ENCODE measurements around the gene SCN4A. TPM values are rescaled to one million over a fixed set of nuclear protein-coding genes. Genes with fewer than 3 reads are reported as not detected.
"Not testable (repeated sequence)": the region's sequence is repeated elsewhere in the genome, so short reads cannot be mapped to it uniquely, and the experiment has no call there.

SCN4A gene
- total RNA-seq, 4 donors from 2014 or later: 0.21 to 2.4 (median 1.1) TPM

GRCh38 chr17:63914471-63914870 is 58.2 kb downstream of the SCN4A start:
- TF ChIP-seq POLR2A (IDR thresholded peaks at IDR 0.05) (no peak), EP300 (IDR thresholded peaks at IDR 0.05) (no peak)
- TF ChIP-seq, protein P1, sequence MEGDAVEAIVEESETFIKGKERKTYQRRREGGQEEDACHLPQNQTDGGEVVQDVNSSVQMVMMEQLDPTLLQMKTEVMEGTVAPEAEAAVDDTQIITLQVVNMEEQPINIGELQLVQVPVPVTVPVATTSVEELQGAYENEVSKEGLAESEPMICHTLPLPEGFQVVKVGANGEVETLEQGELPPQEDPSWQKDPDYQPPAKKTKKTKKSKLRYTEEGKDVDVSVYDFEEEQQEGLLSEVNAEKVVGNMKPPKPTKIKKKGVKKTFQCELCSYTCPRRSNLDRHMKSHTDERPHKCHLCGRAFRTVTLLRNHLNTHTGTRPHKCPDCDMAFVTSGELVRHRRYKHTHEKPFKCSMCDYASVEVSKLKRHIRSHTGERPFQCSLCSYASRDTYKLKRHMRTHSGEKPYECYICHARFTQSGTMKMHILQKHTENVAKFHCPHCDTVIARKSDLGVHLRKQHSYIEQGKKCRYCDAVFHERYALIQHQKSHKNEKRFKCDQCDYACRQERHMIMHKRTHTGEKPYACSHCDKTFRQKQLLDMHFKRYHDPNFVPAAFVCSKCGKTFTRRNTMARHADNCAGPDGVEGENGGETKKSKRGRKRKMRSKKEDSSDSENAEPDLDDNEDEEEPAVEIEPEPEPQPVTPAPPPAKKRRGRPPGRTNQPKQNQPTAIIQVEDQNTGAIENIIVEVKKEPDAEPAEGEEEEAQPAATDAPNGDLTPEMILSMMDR (IDR thresholded peaks at IDR 0.05): no peak

GRCh38 chr17:63911657-63912100 is 61.0 kb downstream of the SCN4A start:
- 35 to 57% methylated on average over 6 to 8 of the region's 8 CpGs for WGBS, 2 donors
- TF ChIP-seq, protein P1 (IDR thresholded peaks at IDR 0.05): peak; percentile 47 to 96 (median 85)
- TF ChIP-seq POLR2A (IDR thresholded peaks at IDR 0.05): no peak
- no peak for TF ChIP-seq EP300 (IDR thresholded peaks at IDR 0.05)
- DNase-seq (ENCODE audit: low spot score in 2 of 2): peak in 1 of 2 donors; percentile 60
- Histone ChIP-seq H3K27ac (no peak overlapping the region), H3K9me3 (no peaks in the 10 kb centered on the region), H3K4me1 (no peaks in the 10 kb centered on the region), H3K36me3 (no peaks in the 10 kb centered on the region), H3K4me3 (no peak overlapping the region), H3K27me3 (peaks cover 0 to 16% of the 10 kb centered on the region in 2 donors)

More at GRCh38 chr17:63914471-63914870, 58.2 kb downstream of the SCN4A start:
- H3K27ac ChIP-seq: no peak overlapping the region
- H3K4me1 ChIP-seq: peaks cover 0 to 6% (median 0%) of the 10 kb centered on the region in 4 donors
- no peaks in the 10 kb centered on the region for H3K9me3 ChIP-seq
- H3K27me3 ChIP-seq: peaks cover 0 to 21% of the 10 kb centered on the region in 2 donors
- no peak overlapping the region for H3K4me3 ChIP-seq
- H3K36me3 ChIP-seq: no peaks in the 10 kb centered on the region
- DNase-seq (ENCODE audit: low spot score in 2 of 2): no peak
- 93 to 94% methylated on average over 2 to 7 of the region's 7 CpGs for WGBS, 2 donors

DNA sequence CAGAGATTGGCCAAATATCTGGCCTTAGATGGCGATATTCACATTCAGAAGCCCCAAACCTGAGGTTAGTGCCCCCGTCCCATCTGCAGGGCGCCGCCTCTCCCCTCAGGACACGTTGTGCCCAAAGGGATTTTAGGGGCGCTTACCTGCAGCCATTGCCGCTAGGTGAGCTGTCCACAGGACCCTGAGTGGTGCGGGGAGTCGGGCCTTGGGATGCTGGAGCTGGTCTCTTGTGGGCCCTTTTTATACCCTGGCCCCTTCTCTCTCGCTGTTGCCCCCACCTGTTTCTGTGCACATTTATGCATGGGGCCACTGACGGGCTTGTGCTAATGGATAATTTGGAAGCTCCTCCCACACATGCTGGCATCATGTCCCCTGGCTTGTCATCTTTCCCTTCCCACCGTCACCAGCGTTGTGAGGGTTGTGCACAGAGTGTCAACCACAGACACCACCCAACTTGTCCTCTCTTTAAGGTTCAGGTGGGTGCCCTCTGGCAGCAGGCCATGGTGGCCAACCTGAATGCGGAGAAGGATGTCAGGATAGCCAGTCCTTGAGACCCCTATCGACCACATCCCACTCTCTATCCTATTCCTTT is 61.6 kb downstream of the SCN4A start, which contains the start of gene CSHL1:
CSHL1 (minus strand) TSS at position 218 of the 595 bp plus-strand sequence; CDS start at position 156, 62 bp downstream.
- DNase-seq (ENCODE audit: low spot score in 2 of 2): no peak
- no peaks in the 10 kb centered on the region for H3K36me3 ChIP-seq
- no peak within 1 kb of the TSS for H3K4me3 ChIP-seq
- H3K27ac ChIP-seq: no peak within 1 kb of the TSS
- no peaks in the 10 kb centered on the region for H3K4me1 ChIP-seq
- H3K9me3 ChIP-seq: no peaks in the 10 kb centered on the region
- peaks cover 0 to 16% of the 10 kb centered on the region in 2 donors for H3K27me3 ChIP-seq
- TF ChIP-seq, protein P1 (IDR thresholded peaks at IDR 0.05): no peak
- TF ChIP-seq POLR2A (IDR thresholded peaks at IDR 0.05) (no peak), EP300 (IDR thresholded peaks at IDR 0.05) (no peak)
- 54 to 76% methylated on average over 15 of the region's 15 CpGs for WGBS, 2 donors

DNA sequence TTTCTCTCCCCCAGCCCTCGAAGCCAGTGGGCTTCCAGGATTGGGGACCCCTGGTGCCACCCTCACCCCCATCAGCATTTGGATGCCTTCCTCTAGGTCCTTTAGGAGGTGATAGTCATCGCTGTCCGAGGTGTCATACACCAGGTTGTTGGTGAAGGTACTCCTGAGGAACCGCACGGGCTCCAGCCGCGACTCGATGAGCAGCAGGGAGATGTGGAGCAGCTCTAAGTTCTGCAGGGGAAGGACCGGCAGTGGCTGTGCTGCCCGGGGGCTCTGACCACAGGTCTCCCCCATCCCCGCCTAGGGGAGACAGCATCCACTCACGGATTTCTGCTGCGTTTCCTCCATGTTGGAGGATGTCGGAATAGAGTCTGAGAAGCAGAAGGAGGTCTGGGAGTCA is 62.6 kb downstream of the SCN4A start:
- no peak overlapping the region for H3K27ac ChIP-seq
- no peaks in the 10 kb centered on the region for H3K9me3 ChIP-seq
- TF ChIP-seq POLR2A (IDR thresholded peaks at IDR 0.05): no peak
- TF ChIP-seq, protein P1 (IDR thresholded peaks at IDR 0.05): no peak
- no peak for TF ChIP-seq EP300 (IDR thresholded peaks at IDR 0.05)
- DNase-seq (ENCODE audit: low spot score in 2 of 2): no peak
- WGBS, 2 donors: 77 to 89% methylated on average over 7 to 14 of the region's 14 CpGs
- H3K4me3 ChIP-seq: no peak overlapping the region
- peaks cover 0 to 16% of the 10 kb centered on the region in 2 donors for H3K27me3 ChIP-seq
- H3K4me1 ChIP-seq: no peaks in the 10 kb centered on the region
- no peaks in the 10 kb centered on the region for H3K36me3 ChIP-seq

DNA sequence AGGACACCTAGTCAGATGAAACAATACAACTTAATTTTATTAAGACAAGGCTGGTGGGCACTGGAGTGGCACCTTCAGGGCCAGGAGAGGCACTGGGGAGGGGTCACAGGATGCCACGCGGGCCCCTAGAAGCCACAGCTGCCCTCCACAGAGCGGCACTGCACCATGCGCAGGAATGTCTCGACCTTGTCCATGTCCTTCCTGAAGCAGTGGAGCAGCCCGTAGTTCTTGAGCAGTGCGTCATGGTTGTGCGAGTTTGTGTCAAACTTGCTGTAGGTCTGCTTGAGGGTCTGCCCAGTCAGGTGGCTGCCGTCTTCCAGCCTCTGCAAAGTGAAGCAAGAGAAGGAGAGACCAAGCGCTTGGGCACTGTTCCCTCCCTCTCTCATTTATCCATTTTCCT is 63.1 kb downstream of the SCN4A start:
- H3K27ac ChIP-seq; H3K36me3 ChIP-seq; H3K4me1 ChIP-seq; DNase-seq (ENCODE audit: low spot score in 2 of 2); H3K4me3 ChIP-seq; H3K9me3 ChIP-seq: not testable (repeated sequence)
- H3K27me3 ChIP-seq: peaks cover 0 to 16% of the 10 kb centered on the region in 2 donors
- 88 to 91% methylated on average over 10 of the region's 10 CpGs for WGBS, 2 donors

- H3K36me3 ChIP-seq; H3K27ac ChIP-seq; H3K4me1 ChIP-seq; H3K9me3 ChIP-seq; H3K4me3 ChIP-seq; DNase-seq (ENCODE audit: low spot score in 2 of 2): not testable (repeated sequence)
- H3K27me3 ChIP-seq: peaks cover 0 to 16% of the 10 kb centered on the region in 2 donors
- WGBS, 2 donors: 56 to 60% methylated on average over 12 of the region's 12 CpGs
Measured at GRCh38 chr17:63907161-63907778, 65.4 kb downstream of the SCN4A start.

GRCh38 chr17:63904796-63905195 is 67.9 kb downstream of the SCN4A start:
- H3K27ac ChIP-seq, H3K4me1 ChIP-seq: not testable (repeated sequence)
- WGBS, 2 donors: 83 to 86% methylated on average over 8 of the region's 8 CpGs

More at GRCh38 chr17:63904796-63905195, 67.9 kb downstream of the SCN4A start:
- H3K4me3 ChIP-seq; DNase-seq (ENCODE audit: low spot score in 2 of 2); H3K36me3 ChIP-seq; H3K9me3 ChIP-seq; H3K27me3 ChIP-seq: not testable (repeated sequence)

Data from tibial nerve (tissue), 4 donors.